HS-5 (cell line): Measurements from ENCODE around the gene TMEM170A.
"Not testable (repeated sequence)": the region's sequence is repeated elsewhere in the genome, so short reads cannot be mapped to it uniquely, and the experiment has no call there.

ENCODE experiments used
- DNase-seq: peaks from one replicate; pipeline ENCODE4 v3.0.0-alpha.2; 2012; ENCODE audit warnings: low read depth

Gene TMEM170A

DNA sequence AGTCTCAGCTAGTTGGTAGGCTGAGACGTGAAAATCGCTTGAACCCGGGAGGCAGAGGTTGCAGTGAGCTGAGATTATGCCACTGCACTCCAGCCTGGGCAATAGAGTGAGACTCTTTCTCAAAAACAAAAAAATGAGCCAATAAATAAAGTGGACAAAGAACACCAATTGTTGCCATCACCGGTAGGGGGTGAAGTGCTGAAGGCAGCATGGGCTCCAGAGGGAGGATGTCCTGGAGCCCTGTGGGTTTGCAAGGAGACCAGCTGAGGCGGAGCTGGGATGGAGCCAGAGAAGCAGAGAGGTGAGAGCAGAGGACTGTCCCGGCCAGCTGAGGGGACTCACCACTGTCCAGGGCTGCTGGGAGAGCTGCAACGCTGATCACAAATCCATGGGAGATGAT lies 17.0 kb upstream of the TMEM170A start:
- no peak for DNase-seq

DNA sequence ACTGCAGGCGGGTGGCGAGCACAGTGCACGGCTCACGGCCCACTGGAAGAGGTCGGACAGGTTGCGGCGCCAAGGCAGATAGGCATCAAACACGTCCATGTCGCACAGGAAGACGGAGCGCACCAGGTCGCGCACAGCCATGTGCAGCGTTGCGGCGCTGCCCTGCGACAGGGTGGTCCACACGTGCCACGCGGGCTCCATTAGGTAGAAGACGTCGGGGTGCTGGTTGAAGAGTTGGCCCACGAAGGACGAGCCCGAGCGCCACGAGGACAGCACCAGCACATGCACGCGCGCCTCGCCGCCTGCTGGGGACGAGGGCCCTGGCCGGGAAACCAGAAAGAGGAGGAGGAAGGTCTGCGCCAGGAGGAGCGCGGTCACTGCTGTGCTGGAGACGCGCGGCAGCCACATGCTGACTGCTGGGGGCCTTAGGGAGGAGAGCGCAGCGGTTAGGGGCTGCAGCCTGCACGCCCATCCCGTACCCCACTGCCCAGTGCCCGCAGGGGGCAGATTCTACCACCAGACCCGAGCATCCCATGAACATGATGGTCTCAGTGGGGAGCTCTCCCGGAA lies 15.0 kb upstream of the TMEM170A start:
- DNase-seq: no peak

DNA sequence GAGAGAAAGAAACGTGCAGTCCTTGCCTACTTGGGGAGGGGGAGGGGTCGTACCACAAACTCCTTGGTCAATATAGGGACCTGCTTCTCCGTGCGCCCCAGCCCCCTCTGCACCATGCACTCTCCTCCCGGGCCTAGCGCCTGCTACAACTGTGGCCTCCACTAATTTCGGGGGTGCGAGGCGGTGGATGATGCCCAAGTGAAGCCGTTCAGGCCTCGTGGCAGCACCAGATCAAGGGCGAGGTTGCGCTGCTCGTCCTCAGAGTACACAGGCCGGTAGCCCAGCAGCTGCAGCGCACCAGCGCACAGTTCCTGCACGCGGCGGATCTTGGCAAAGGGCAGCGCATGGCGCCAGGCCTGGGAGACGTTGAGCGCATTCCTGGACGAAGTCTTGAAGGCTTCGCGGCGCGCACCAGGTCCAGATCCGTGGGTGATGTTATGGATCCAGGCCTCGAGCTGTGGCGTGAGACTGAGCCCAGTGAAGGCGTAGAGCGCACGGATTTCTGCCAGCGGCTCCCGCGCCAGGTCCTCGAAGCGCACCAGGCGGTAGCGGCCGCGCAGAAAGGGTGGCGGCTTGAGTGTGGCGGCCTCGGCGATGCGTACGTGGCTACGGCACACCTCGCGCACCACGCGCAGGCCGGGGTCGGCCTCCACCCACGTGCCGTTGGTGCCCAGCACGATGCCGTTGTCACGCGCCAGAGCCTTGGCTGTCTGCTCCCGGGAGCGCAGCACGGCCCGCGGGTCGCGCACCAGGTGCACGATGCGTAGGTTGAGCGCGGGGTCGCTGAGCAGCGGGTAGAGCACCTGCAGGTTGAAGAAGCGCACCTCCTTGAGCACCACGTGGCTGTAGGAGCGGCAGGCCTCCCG lies 14.2 kb upstream of the TMEM170A start:
- DNase-seq: no peak

DNA sequence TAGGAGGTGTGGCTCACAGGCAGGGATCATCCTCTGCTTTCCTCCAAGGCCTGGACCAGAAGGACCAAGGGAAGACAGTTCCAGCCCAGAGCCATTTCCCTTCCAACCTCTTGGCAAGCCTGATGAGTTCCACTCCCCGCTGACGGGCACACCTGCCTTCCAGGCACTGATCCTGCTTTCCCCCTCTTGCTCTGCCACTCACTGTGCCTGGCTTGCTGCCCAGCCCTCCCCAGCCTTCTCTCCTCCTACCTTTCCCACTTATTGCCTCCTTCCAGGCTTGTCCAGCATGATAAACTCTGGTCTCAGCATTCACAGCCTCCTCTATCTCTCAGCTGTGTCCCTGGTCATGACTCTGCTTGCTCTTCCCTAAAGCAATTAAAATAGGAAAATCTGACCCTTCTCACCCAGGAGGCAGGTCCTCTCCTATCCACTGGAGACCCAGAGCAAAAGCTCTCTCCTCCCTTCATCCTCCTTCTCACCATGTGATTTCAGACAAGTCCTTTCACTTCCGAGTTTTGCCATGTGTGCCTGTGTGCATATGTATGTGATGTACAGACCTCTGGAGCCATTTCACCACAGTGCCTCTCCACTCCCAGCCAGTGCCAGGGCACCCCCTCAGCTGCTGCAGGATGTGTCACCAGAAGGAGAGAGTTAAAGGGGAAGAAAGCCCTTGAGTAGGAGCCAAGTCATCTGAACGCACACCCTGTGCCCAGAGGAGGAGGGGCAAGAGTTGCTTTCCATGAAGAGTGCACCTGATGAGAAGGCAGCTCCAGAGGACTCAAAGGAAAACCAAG lies 13.4 kb upstream of the TMEM170A start:
- no peak for DNase-seq

DNA sequence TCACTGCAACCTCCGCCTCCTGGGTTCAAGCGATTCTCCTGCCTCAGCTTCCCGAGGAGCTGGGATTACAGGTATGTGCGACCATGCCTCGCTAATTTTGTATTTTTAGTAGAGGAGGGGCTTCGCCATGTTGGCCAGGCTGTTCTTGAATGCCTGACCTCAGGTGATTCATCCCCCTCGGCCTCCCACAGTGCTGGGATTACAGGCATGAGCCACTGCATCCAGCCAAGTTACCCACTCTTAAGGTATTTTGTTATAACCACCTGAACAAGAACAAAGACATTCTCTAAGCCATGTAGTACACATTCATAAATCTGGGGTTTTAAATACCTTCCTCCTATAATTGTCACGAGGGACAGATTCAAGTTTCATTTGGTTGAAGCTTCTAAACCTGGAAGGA lies 12.3 kb upstream of the TMEM170A start:
- no peak for DNase-seq

DNA sequence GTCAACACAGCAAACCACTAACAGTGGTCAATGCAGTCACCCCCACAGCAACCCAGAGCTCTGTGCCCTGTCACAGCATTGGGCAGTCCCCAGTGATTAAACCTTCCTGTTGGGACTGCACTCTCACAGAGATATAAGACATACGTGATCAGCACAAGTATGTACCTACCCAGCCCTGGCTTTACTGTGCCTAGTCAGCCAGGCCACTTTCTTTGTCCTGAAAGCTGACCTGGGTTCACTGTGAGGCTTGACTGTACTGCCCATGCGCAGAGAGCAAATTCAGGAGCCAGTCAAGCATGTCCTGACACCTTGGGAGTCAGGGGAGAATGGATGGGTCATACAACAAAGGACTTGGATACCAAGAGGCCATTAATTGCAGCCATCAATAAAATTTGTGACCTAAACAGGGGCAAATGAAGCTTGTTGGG lies 10.9 kb upstream of the TMEM170A start:
- DNase-seq: no peak

DNA sequence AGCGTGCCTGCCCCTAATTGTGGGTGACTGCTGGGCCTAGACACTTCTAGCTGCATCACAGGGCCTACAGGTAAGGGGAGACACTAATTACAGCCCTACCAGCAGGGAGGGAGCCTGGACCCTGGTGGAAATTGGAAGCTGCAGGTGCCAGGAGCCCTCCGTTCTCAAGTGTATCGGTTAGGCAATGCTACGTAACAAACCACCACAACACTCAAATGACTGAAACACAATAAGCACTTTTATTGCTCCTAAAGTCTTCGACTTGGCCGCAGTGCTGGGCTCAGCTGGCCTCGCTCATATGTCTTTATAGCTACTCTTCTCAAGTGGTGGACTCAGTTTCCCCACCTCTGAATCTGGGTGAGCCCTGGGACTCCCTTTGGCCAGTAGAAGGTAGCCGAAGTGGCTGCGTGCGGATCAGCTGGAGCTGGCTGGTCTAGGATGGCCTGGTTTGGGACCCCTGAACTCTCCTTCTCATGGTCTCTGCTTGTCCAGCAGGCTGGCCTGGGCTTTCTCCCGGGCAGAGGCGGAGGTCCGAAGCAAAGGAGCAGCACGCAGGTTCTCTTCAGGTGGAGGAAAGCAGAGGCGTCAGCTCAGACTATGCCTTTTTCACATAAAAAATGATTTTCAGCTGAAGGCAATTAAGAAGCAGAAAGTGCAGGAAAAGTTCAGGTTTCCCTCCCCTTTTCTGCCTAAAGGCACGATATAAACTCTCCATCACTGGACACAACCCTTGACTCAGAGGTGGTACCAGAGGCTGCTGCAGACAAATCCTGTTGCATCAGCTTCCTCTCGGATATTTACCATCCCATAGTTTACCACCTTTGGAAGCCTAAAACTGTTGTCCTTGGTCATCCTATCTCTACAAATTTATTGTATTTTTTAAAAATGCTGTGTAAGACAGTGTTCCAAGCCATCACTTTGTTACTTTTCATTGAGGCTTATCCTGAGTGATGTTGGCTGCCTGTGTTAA lies 8.7 kb upstream of the TMEM170A start:
- no peak for DNase-seq

DNA sequence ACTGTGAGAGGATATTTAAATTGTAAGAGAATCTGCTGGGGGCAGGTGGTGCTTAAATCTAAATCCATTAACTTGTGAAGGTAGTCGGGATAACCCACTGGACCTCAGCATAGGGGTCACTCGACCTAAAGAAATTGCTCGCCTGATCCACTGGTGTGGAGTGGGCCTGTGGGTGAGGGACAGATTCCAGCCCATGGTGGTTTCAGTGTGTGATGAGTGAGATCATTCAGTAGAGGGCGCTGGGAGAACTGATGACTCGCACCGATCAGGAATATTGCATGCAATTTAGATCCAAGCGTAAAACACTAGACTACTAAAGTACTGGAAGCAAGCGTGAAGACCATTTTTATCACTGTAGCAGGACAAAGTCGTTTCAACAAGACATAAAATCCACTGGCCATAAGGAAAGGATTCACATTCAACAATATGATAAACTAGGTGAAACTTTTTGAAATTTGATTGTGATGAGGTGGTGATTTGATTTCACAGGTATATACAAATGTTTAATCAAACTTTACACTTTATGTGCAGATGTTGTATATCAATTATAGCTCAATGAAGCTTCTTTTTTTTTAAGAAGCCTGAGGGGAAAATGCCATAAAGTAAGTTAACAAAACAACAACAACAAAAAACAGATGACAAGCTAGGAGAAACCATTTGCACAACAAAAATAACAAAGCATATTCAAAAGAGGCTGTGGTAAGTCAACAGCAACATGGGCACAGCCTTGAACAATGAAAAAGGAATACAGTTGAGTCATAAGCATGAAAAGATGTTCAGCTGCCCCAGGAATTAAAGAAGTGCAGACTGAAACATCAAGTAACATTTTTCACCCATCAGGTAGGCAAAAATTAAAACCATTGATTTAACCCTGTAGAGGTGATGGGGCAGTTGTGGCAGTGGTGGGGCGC lies 7.5 kb upstream of the TMEM170A start:
- no peak for DNase-seq

DNA sequence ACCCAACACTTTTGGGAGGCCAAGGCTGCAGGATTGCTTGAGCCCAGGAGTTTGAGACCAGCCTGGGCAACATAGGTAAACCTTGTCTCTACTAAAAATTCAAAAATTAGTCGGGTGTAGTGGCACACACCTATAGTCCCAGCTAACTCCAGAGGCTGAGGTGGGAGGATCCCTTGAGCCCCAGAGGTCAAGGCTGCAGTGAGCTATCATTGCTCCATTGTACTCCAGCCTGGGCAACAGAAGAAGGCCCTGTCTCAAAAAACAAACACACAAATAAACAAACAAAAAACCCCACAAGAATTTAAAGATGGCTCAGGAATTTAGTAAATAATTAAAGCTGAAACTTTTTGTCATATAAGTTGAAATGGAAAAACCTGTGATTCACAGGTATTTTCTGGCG lies 2.3 kb upstream of the TMEM170A start:
- no peak for DNase-seq

DNA sequence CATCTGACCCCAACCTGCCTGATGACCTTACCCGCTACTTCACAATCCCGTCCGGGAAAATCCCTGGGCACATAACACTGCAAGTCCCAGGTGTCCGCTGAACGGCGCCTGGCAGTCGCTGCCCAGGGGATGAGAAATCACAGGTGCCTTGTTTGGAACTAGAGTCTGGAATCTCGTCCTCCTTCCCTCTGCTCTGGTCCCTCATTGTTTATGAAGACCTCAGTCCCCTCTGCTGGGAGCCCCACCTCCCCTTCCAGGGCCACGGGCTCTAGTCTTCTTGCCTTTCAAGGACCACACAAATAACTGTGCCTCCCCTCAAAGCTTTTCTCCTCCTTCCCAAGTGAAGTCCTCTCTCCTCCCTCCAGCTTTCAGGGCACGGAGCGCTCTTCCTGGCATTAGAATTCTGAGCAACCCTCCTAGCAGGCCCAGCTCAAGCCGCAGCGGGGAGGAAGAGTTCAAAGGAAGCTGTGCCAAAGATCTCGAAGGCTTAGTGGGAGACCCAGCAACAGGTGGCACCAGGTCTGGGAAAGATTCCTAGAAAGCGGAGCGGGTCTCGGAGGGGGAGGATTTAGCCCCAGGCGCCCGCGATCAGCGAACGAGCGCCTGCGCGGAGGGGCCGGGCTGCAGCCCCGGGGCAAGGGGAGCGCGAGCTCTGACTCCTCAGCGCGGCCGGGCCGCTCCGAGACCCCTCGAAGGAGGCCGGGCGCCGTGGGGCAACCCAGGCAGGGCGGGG lies 934 bp downstream of the TMEM170A start:
- not testable (repeated sequence) for DNase-seq

DNA sequence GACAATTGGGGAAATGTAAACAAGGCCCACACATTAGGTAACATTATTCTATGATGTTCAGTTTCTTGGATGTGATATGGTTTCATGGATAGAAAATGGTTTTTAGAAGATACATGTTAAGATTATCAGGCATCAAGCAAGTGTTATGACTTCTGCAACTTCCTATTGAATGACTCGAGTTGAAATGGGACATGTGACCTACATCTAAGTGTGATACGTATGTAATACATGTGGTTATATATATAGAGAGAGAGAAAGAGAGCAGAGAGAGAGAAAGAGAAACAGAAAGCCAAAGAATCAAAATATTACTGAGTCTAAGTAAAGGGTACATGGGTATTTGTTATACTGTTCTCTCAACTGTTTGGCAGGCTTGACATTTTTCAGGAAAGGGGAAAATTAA lies 1.7 kb downstream of the TMEM170A start:
- DNase-seq: no peak

DNA sequence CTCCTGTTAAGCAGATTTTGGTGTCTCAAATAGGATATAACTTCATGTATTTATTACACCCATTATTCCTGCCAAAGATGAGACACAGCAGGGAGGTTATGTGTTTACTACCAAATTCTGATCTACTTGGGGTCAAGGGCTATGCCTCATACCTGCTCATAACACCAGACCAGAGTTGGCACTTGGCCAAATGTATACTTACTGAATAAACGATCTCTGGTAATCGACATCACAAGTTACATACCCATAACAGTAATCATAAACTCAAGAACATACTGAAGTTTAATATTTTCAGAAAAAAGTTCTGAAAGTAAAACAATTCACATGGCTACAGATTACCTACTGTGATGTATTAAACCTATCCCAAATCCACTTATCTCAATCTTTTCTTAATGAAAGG lies 2.9 kb downstream of the TMEM170A start:
- no peak for DNase-seq

DNA sequence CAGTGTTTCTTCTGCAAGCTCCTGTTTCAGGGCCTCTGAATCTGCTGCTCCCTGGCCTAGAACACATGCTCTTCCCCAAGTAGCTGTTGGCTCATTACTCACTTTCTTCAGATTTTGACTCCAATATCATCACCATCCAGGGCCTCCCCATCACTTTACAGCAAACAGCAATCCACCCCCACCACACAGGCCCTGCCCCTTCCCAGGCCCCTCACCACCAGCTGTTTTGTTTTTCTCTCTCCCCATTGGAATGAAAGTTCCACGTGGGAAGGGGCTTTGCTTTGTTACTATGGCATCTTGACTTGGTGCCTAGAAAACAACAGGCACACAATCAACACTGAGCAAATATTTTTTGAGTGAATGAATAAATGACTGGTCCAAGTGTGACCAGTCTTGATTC lies 4.0 kb downstream of the TMEM170A start:
- DNase-seq: no peak

DNA sequence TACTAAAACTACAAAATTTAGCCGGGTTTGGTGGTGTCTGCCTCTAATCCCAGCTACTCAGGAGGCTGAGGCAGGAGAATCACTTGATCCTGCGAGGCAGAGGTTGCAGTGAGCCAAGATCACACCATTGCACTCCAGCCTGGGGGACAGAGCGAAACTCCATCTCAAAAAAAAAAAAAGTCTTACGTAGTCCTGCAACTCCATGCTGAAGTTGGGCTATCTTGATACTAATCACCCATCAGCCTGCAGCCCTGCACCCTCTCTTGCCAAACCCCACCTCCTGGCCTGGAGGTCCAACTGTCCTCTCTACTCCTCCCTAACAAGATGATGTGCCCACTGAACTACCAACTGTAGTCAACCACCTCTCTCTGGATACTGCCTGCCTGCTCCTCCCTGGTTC lies 4.8 kb downstream of the TMEM170A start:
- DNase-seq: no peak

DNA sequence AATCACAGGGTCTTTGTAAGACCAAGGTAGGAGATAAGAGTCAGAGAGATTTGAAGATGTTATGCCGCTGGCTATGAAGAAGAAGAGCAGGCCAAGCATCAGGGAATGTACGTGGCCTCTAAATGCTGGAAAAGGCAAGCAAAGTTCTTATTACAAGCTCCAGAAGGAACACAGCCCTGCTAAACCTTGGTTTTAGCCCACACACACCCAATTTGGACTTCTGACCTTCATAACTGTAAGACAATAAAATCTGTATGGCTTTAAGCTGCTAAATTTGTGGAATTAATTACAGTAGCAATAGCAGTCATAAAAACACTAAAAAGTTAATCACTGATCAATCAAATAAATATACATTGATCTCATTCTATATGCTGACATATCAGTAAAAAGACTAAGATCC lies 6.0 kb downstream of the TMEM170A start:
- DNase-seq: no peak

DNA sequence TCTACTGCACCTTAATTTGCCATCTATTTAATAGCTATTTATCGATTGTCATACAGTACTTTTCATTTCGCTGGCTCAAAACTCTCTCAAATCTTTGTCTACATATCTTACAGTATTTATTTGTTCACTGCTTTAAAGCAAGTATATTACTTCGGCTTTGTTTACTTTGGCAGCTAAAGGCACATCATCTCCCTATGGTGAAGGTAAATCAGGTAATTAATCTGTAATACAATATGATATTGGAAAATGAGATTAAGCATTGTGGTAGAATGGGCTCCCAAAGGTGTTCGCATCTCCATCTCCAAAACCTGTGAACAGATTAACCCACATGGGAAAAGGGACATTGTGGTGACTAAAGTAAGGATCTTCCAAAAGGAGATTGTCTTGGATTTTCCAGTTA lies 6.5 kb downstream of the TMEM170A start:
- DNase-seq: no peak

DNA sequence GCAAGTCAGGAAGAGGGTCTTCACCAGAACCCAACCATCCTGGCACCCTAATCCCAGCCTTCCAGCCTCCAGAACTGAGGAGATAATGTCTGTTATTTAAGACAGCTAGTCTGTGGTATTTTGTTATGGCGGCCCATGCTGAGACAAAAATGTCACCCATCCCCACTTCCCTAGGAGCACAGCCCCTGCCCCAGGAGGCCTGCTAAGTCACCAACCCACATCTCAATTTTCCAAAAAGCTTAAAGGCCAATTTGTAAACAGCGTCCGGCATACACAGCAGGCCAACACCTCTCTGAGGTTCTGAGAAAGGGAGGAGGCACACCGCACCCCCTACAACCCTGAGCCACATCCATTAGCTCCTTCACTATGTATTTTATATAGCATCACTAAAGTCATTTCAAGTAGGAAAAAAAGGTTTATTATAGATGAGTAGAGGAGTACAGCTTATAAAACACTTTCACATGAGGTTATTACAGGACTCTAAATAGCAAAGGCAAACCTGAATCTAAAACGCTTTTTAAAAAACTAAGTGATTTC lies 6.9 kb downstream of the TMEM170A start:
- DNase-seq: no peak

DNA sequence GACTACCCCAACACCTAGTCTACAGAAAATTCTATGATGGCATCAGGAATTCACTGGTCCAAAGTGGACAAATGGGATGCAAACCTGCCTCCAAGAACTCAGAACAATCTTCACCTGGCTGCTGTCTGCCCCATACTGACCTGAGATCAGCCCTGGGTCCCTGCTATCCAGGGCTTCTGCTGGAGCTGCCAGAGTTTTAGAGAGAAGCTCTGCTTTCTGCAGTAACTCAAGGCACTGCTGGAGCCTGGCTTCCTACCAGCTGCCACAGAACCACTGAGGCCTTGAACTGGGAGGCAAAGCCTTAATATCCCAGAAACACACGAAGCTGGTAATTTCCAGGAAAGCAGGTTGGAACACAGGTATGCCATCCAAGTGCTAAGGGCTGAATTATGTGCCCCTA lies 7.5 kb downstream of the TMEM170A start:
- no peak for DNase-seq

DNA sequence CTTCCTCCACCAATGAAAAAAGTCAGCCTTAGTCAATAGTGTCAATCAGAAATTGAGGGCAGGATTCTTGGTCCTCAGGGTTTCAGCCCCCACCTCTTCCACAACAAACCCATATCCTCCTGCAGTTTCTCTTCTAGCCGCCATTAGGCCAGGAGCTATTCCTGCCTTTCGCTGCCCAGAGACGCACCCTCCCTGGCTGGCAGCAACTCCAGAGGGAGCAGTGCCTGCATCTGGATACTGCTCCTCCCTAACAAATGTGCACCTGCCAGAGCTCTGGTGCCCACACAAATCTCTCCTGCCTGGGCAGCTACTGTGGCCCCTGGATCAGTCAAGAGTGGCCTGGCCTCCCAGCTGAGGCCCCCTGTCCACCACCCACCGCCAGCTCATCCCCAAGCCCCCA lies 8.0 kb downstream of the TMEM170A start:
- DNase-seq: not testable (repeated sequence)

DNA sequence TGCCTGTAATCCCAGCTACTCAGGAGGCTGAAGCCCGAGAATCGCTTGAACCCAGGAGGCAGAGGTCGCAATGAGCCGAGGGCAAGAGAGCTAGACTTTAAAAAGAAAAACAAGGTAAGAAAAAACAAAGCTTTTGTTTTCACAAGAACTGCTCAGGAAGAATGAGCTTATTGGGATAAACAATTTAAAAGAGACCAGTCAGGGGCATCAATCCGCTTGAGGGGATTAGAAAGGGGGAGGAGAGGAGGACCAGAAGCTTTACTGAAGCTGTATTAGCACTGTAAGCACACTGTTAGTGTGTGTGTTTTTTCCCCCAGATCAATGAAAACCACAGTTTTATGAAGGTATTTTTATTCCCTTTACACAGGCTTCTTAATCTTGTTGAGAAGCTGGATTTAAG lies 8.8 kb downstream of the TMEM170A start:
- no peak for DNase-seq
